ENCODE data around the gene MLPH. TPM values are rescaled to one million over a fixed set of nuclear protein-coding genes. Genes with fewer than 3 reads are reported as not detected.
A peak's percentile ranks its signal among the peaks of the same experiment; 100 is the strongest.

The MLPH gene
- total RNA-seq, 4 donors from 2014 or later: 1.8 to 13.8 (median 10.8) TPM

- Histone ChIP-seq H3K36me3 (no peaks in the 10 kb centered on the region), H3K27me3 (peaks cover 20% of the 10 kb centered on the region), H3K9me3 (no peaks in the 10 kb centered on the region), H3K27ac (no peak overlapping the region), H3K4me1 (peaks cover 0 to 16% (median 7%) of the 10 kb centered on the region in 3 donors), H3K4me3 (no peak overlapping the region)
- 87% methylated on average over 4 of the region's 9 CpGs; no CpG with 5 or more reads in 1 of the 2 donors for WGBS, 2 donors (ENCODE audit: low coverage in 1 of 2)
- TF ChIP-seq EP300 (IDR thresholded peaks at IDR 0.05): no peak
- no peak for ATAC-seq
These were observed 81.1 kb downstream of the MLPH start for GRCh38 chr2:237568121-237568660.

- Histone ChIP-seq H3K4me1 (peaks cover 0 to 16% (median 7%) of the 10 kb centered on the region in 3 donors), H3K9me3 (no peaks in the 10 kb centered on the region), H3K27me3 (peaks cover 12% of the 10 kb centered on the region), H3K27ac (no peak overlapping the region), H3K4me3 (no peak overlapping the region), H3K36me3 (no peaks in the 10 kb centered on the region)
- WGBS, 2 donors (ENCODE audit: low coverage in 1 of 2): 83 to 100% methylated on average over 4 to 5 of the region's 5 CpGs
- no peak for ATAC-seq
- TF ChIP-seq POLR2AphosphoS5 (IDR thresholded peaks at IDR 0.05) (no peak), POLR2A (IDR thresholded peaks at IDR 0.05) (no peak), EP300 (IDR thresholded peaks at IDR 0.05) (no peak)
- TF ChIP-seq, protein P1, sequence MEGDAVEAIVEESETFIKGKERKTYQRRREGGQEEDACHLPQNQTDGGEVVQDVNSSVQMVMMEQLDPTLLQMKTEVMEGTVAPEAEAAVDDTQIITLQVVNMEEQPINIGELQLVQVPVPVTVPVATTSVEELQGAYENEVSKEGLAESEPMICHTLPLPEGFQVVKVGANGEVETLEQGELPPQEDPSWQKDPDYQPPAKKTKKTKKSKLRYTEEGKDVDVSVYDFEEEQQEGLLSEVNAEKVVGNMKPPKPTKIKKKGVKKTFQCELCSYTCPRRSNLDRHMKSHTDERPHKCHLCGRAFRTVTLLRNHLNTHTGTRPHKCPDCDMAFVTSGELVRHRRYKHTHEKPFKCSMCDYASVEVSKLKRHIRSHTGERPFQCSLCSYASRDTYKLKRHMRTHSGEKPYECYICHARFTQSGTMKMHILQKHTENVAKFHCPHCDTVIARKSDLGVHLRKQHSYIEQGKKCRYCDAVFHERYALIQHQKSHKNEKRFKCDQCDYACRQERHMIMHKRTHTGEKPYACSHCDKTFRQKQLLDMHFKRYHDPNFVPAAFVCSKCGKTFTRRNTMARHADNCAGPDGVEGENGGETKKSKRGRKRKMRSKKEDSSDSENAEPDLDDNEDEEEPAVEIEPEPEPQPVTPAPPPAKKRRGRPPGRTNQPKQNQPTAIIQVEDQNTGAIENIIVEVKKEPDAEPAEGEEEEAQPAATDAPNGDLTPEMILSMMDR (IDR thresholded peaks at IDR 0.05): no peak
These were observed 82.0 kb downstream of the MLPH start for GRCh38 chr2:237569041-237569440.

DNA sequence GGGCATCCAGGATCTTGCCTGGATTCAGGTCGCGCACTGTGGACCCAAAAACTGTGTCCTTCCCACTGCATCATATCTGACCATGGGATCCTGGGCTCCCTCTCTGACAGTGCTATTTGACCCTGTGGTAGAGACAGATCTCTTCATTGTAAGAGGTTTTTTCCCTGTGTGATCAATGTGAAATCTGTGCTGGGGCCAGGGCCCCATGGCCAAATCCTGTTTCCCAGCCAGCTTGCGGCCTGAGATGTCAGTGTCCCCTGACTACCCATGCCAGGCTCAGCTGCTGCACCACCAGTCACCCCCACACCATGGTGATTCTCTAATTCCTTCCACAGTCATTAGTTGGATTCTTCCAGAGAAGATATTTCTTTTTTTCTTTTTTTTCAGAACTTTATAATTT is 82.8 kb downstream of the MLPH start:
- TF ChIP-seq, protein P1 (IDR thresholded peaks at IDR 0.05): no peak
- TF ChIP-seq POLR2A (IDR thresholded peaks at IDR 0.05) (no peak), POLR2AphosphoS5 (IDR thresholded peaks at IDR 0.05) (no peak), EP300 (IDR thresholded peaks at IDR 0.05) (no peak)

GRCh38 chr2:237570776-237571335 is 83.8 kb downstream of the MLPH start:
- no peak for TF ChIP-seq POLR2AphosphoS5 (IDR thresholded peaks at IDR 0.05)
- TF ChIP-seq, protein P1 (IDR thresholded peaks at IDR 0.05): no peak
- TF ChIP-seq POLR2A (IDR thresholded peaks at IDR 0.05): no peak
- no peak for TF ChIP-seq EP300 (IDR thresholded peaks at IDR 0.05)
- Histone ChIP-seq H3K27ac (no peak overlapping the region), H3K4me1 (peaks cover 0 to 32% (median 10%) of the 10 kb centered on the region in 3 donors), H3K36me3 (no peaks in the 10 kb centered on the region), H3K27me3 (no peaks in the 10 kb centered on the region), H3K4me3 (no peak overlapping the region), H3K9me3 (no peaks in the 10 kb centered on the region)
- 94% methylated on average over 3 of the region's 9 CpGs; no CpG with 5 or more reads in 1 of the 2 donors for WGBS, 2 donors (ENCODE audit: low coverage in 1 of 2)
- no peak for ATAC-seq

More for the DNA sequence above, 82.8 kb downstream of the MLPH start:
- Histone ChIP-seq H3K27ac (no peak overlapping the region), H3K4me1 (peaks cover 0 to 23% (median 9%) of the 10 kb centered on the region in 3 donors), H3K9me3 (no peaks in the 10 kb centered on the region), H3K27me3 (peaks cover 3% of the 10 kb centered on the region), H3K4me3 (no peak overlapping the region), H3K36me3 (no peaks in the 10 kb centered on the region)
- no peak for ATAC-seq
- 90 to 93% methylated on average over 2 of the region's 3 CpGs for WGBS, 2 donors (ENCODE audit: low coverage in 1 of 2)

GRCh38 chr2:237571551-237571950 is 84.5 kb downstream of the MLPH start:
- ATAC-seq: peak; percentile 1

More at GRCh38 chr2:237571551-237571950, 84.5 kb downstream of the MLPH start:
- Histone ChIP-seq H3K27ac (no peak overlapping the region), H3K4me3 (no peak overlapping the region), H3K27me3 (no peaks in the 10 kb centered on the region), H3K9me3 (no peaks in the 10 kb centered on the region), H3K36me3 (no peaks in the 10 kb centered on the region), H3K4me1 (peaks cover 0 to 32% (median 10%) of the 10 kb centered on the region in 3 donors)
- WGBS, 2 donors (ENCODE audit: low coverage in 1 of 2): no CpG with 5 or more reads among the region's 7 CpGs
- TF ChIP-seq POLR2AphosphoS5 (IDR thresholded peaks at IDR 0.05): no peak
- TF ChIP-seq POLR2A (IDR thresholded peaks at IDR 0.05): no peak
- TF ChIP-seq, protein P1 (IDR thresholded peaks at IDR 0.05): no peak
- TF ChIP-seq EP300 (IDR thresholded peaks at IDR 0.05): no peak
